ENCODE results near the gene COL6A3. TPM values are rescaled to one million over a fixed set of nuclear protein-coding genes. Genes with fewer than 3 reads are reported as not detected.

COL6A3 gene
- total RNA-seq, 1 experiment from 2014 or later, result 1.2 TPM

- TF ChIP-seq, protein P1, sequence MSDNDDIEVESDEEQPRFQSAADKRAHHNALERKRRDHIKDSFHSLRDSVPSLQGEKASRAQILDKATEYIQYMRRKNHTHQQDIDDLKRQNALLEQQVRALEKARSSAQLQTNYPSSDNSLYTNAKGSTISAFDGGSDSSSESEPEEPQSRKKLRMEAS (IDR thresholded peaks at IDR 0.05), result no peak
- TF ChIP-seq CEBPB (IDR thresholded peaks at IDR 0.05; ENCODE audit: low read depth) (no peak), CBX3 (IDR thresholded peaks at IDR 0.05; ENCODE audit: low read depth) (no peak), SP1 (IDR thresholded peaks at IDR 0.05; ENCODE audit: low read depth) (no peak), RAD21 (IDR thresholded peaks at IDR 0.05; ENCODE audit: low read depth) (no peak), ELF1 (IDR thresholded peaks at IDR 0.05; ENCODE audit: borderline replicate concordance, low read depth) (no peak)
Measured at GRCh38 chr2:237351046-237351445, 62.9 kb downstream of the COL6A3 start (continued).

- Histone ChIP-seq H3K9ac (ENCODE audit: low read length) (no peak overlapping the region), H3K79me2 (ENCODE audit: insufficient read depth, low read length) (no peaks in the 10 kb centered on the region), H3K27ac (ENCODE audit: low read depth, low read length) (no peak overlapping the region), H3K27me3 (ENCODE audit: insufficient read depth, low read length) (peaks cover 63% of the 10 kb centered on the region), H4K20me1 (ENCODE audit: insufficient read depth) (no peaks in the 10 kb centered on the region), H3K4me3 (replicated peaks in 1 of 2; ENCODE audit: low read depth in 1 of 2, low read length in 2 of 2) (no peak overlapping the region), H3K9me2 (ENCODE audit: insufficient read depth) (no peaks in the 10 kb centered on the region), H3K36me3 (ENCODE audit: control insufficient read depth in 1 of 2, insufficient read depth in 2 of 2, low read length in 2 of 2) (no peaks in the 10 kb centered on the region), H3K4me2 (ENCODE audit: low read length) (no peak overlapping the region), H3K4me1 (ENCODE audit: control insufficient read depth in 1 of 2, insufficient read depth in 2 of 2, low read length in 2 of 2) (no peaks in the 10 kb centered on the region), H2AFZ (ENCODE audit: low read depth, low read length, poor library complexity, severe bottlenecking) (no peak overlapping the region), H3K9me3 (ENCODE audit: control insufficient read depth in 1 of 2, insufficient read depth in 1 of 2, low read depth in 1 of 2, low read length in 2 of 2) (no peaks in the 10 kb centered on the region)
- intact Hi-C loops (cut with micrococcal nuclease), result no loop called here
- TF ChIP-seq CTCF (IDR thresholded peaks at IDR 0.05 in 2 of 3, conservative IDR thresholded peaks at IDR 0.05 in 1 of 3; ENCODE audit: borderline replicate concordance in 1 of 3, insufficient read depth in 1 of 3, low read depth in 2 of 3, low read length in 2 of 3), result no peak
- TF ChIP-seq SP1 (IDR thresholded peaks at IDR 0.05; ENCODE audit: low read depth), result no peak
- no peak for TF ChIP-seq EGR1 (IDR thresholded peaks at IDR 0.05; ENCODE audit: low read depth)
- TF ChIP-seq POLR2A (IDR thresholded peaks at IDR 0.05; ENCODE audit: borderline replicate concordance, extremely low read depth, insufficient read depth, insufficient read length), result no peak
- TF ChIP-seq EZH2 (IDR thresholded peaks at IDR 0.05), result no peak
- TF ChIP-seq CBX3 (IDR thresholded peaks at IDR 0.05; ENCODE audit: low read depth), result no peak
- TF ChIP-seq, protein P2, sequence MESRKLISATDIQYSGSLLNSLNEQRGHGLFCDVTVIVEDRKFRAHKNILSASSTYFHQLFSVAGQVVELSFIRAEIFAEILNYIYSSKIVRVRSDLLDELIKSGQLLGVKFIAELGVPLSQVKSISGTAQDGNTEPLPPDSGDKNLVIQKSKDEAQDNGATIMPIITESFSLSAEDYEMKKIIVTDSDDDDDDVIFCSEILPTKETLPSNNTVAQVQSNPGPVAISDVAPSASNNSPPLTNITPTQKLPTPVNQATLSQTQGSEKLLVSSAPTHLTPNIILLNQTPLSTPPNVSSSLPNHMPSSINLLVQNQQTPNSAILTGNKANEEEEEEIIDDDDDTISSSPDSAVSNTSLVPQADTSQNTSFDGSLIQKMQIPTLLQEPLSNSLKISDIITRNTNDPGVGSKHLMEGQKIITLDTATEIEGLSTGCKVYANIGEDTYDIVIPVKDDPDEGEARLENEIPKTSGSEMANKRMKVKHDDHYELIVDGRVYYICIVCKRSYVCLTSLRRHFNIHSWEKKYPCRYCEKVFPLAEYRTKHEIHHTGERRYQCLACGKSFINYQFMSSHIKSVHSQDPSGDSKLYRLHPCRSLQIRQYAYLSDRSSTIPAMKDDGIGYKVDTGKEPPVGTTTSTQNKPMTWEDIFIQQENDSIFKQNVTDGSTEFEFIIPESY (IDR thresholded peaks at IDR 0.05; ENCODE audit: extremely low read depth, insufficient replicate concordance, low read length), result no peak
- no peak for TF ChIP-seq ZNF274 (IDR thresholded peaks at IDR 0.05; ENCODE audit: low read depth, low read length)
- no peak for TF ChIP-seq POLR2AphosphoS5 (IDR thresholded peaks at IDR 0.05; ENCODE audit: low read depth, low read length)
- no peak for TF ChIP-seq ZFX (IDR thresholded peaks at IDR 0.05)
- no peak for TF ChIP-seq TCF7L2 (IDR thresholded peaks at IDR 0.05; ENCODE audit: borderline replicate concordance, extremely low read depth, insufficient read depth, insufficient read length)
- no peak for TF ChIP-seq REST (IDR thresholded peaks at IDR 0.05; ENCODE audit: low read depth)
- TF ChIP-seq FOSL1 (IDR thresholded peaks at IDR 0.05; ENCODE audit: low read depth), result no peak
- TF ChIP-seq EZH2phosphoT487 (IDR thresholded peaks at IDR 0.05; ENCODE audit: borderline replicate concordance), result no peak
- no peak for TF ChIP-seq YY1 (IDR thresholded peaks at IDR 0.05; ENCODE audit: extremely low read depth, insufficient replicate concordance, low read depth, low read length)
- CTCF ChIA-PET, result no interaction called here
- ATAC-seq, result no peak
- RAD21 ChIA-PET (ENCODE audit: low non-redundant PET in 1 of 2, low total read pairs in 2 of 2, uncharacterized antibody in 2 of 2, unreplicated experiment in 2 of 2), result no interaction called here
- POLR2A ChIA-PET, result no interaction called here
- BruUV-seq (replicated peaks), result no TSS peak
- no peak for DNase-seq (ENCODE audit: low read depth, low spot score)
Measured at GRCh38 chr2:237350597-237350996, 63.4 kb downstream of the COL6A3 start.
